Measurements from ENCODE around the gene BCR.

DNA sequence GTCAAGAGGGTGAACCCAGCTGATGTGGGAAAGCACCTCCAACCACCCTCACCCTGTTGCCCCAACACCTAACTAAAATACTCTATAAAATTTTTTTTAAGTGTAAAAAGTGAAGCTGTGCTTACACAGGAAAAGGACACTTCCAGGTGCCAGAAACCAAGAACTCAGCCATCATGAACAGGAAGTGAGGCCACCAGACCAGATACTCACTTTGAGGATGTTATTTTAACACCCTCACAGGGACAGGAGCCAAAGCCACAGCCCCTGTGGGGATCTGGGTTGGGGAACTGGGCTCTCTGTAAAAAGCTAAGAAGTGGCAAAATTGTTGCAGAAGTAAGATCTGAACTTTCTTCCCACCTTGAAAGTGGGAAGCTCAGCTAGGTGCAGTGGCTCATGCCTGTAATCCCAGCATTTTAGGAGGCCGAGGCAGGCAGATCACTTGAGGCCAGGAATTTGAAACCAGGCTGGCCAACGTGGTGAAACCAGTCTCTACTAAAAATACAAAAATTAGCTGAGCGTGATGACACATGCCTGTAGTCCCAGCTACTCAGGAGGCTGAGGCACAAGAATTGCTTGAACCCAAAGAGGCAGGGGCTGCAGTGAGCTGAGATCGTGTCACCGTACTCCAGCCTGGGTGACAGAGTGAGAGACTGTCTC lies 42.3 kb upstream of the BCR start:
- no peak for TF ChIP-seq ZNF235 (CRISPR knock-in tag; IDR thresholded peaks at IDR 0.05; ENCODE audit: borderline replicate concordance)
- TF ChIP-seq JUN (CRISPR knock-in tag; IDR thresholded peaks at IDR 0.05), result no peak
- no peak for TF ChIP-seq ISL2 (CRISPR knock-in tag; IDR thresholded peaks at IDR 0.05)
- no peak for TF ChIP-seq JDP2 (CRISPR knock-in tag; IDR thresholded peaks at IDR 0.05; ENCODE audit: borderline replicate concordance)
- no peak for TF ChIP-seq ZNF792 (CRISPR knock-in tag; IDR thresholded peaks at IDR 0.05)
- TF ChIP-seq, protein P1, sequence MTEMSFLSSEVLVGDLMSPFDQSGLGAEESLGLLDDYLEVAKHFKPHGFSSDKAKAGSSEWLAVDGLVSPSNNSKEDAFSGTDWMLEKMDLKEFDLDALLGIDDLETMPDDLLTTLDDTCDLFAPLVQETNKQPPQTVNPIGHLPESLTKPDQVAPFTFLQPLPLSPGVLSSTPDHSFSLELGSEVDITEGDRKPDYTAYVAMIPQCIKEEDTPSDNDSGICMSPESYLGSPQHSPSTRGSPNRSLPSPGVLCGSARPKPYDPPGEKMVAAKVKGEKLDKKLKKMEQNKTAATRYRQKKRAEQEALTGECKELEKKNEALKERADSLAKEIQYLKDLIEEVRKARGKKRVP (CRISPR knock-in tag; IDR thresholded peaks at IDR 0.05), result no peak
